HFFc6 (cell line): ENCODE data around the gene TIMM50. TPM values are rescaled to one million over a fixed set of nuclear protein-coding genes. Genes with fewer than 3 reads are reported as not detected.
"Not testable (repeated sequence)": the region's sequence is repeated elsewhere in the genome, so short reads cannot be mapped to it uniquely, and the experiment has no call there.

Experiments
- DNase-seq: peaks from one replicate; pipeline ENCODE4 v3.0.0-alpha.2; 2018
- H3K27ac Mint-ChIP-seq: 2 replicates; pipeline ENCODE4 v1.8.0; 2020; ENCODE audit warnings: mild to moderate bottlenecking, mixed read lengths
- H3K27me3 Mint-ChIP-seq: 2 replicates; pipeline ENCODE4 v1.8.0; 2021; ENCODE audit warnings: mild to moderate bottlenecking, moderate library complexity, mixed read lengths; ENCODE audit not compliant: insufficient read depth
- H3K36me3 Mint-ChIP-seq: 2 replicates; pipeline ENCODE4 v1.8.0; 2021; ENCODE audit warnings: low read depth, mixed read lengths
- H3K4me1 Mint-ChIP-seq: 2 replicates; pipeline ENCODE4 v1.8.0; 2020; ENCODE audit warnings: low read depth, mixed read lengths
- H3K4me3 Mint-ChIP-seq: 2 replicates; pipeline ENCODE4 v1.8.0; 2020; ENCODE audit warnings: mild to moderate bottlenecking, moderate library complexity, mixed read lengths
- H3K9me3 Mint-ChIP-seq: 2 replicates; pipeline ENCODE4 v1.8.0; 2020; ENCODE audit warnings: mild to moderate bottlenecking, mixed read lengths
- CTCF ChIP-seq: fragments of 200-600 bp; sonication (generic); IDR thresholded peaks from 2 replicates; pipeline ENCODE4 v1.5.0; 2021; ENCODE audit warnings: antibody characterized with exemption, mild to moderate bottlenecking
- total RNA-seq, 6 experiments: library from RNA; stranded (reverse); fragmentation: NEBNext Ultra II Directional; extraction: Animal tissue kit (Norgen Biotek cat#: 25700); gene quantifications; 2 replicates in 1 of 6; 3 replicates in 5 of 6; pipeline ENCODE4 v1.2.3, GENCODE V29; 2021

The TIMM50 gene
- total RNA-seq, 6 experiments from 2014 or later: 86.2 to 104 (median 92.5) TPM

- Mint-ChIP-seq H3K4me1 (peaks cover 16% of the 10 kb centered on the region), H3K27me3 (peaks cover 4% of the 10 kb centered on the region), H3K36me3 (peaks cover 54% of the 10 kb centered on the region), H3K27ac (0 out of 2 replicates have a peak overlapping the region, but pooled peaks have one; percentile 24), H3K4me3 (no peak overlapping the region; the same call in 1 of the 2 replicates), H3K9me3 (no peaks in the 10 kb centered on the region)
- TF ChIP-seq CTCF: no peak
- DNase-seq: no peak
These were observed 8.7 kb upstream of the TIMM50 start for GRCh38 chr19:39471756-39472536.

- H3K36me3 Mint-ChIP-seq: peaks cover 48% of the 10 kb centered on the region
- H3K4me3 Mint-ChIP-seq: no peak overlapping the region
- DNase-seq: no peak
- peaks cover 16% of the 10 kb centered on the region for H3K4me1 Mint-ChIP-seq
- H3K27ac Mint-ChIP-seq: no peak overlapping the region
- H3K9me3 Mint-ChIP-seq: no peaks in the 10 kb centered on the region
- peaks cover 4% of the 10 kb centered on the region for H3K27me3 Mint-ChIP-seq
- no peak for TF ChIP-seq CTCF
These were observed 7.7 kb upstream of the TIMM50 start for GRCh38 chr19:39472746-39473442.

- H3K4me1 Mint-ChIP-seq: peaks cover 16% of the 10 kb centered on the region
- peaks cover 4% of the 10 kb centered on the region for H3K27me3 Mint-ChIP-seq
- H3K27ac Mint-ChIP-seq: no peak overlapping the region
- H3K4me3 Mint-ChIP-seq: no peak overlapping the region
- DNase-seq: no peak
- no peak for TF ChIP-seq CTCF
- H3K9me3 Mint-ChIP-seq: no peaks in the 10 kb centered on the region
- H3K36me3 Mint-ChIP-seq: peaks cover 48% of the 10 kb centered on the region
These were observed 7.1 kb upstream of the TIMM50 start for GRCh38 chr19:39473443-39473960.

GRCh38 chr19:39474139-39474620 lies 6.5 kb upstream of the TIMM50 start:
- Mint-ChIP-seq H3K9me3 (no peaks in the 10 kb centered on the region), H3K27me3 (peaks cover 4% of the 10 kb centered on the region), H3K4me3 (no peak overlapping the region), H3K4me1 (peaks cover 15% of the 10 kb centered on the region), H3K36me3 (peaks cover 47% of the 10 kb centered on the region), H3K27ac (0 out of 2 replicates have a peak overlapping the region, but pooled peaks have one; percentile 18)
- DNase-seq: no peak
- TF ChIP-seq CTCF: peak; percentile 89

GRCh38 chr19:39475748-39476147 lies 4.9 kb upstream of the TIMM50 start:
- H3K9me3 Mint-ChIP-seq: no peaks in the 10 kb centered on the region
- no peak for TF ChIP-seq CTCF

GRCh38 chr19:39479319-39479801 lies 1.3 kb upstream of the TIMM50 start:
- Mint-ChIP-seq H3K27ac (0 out of 2 replicates have a peak overlapping the region, but pooled peaks have one; percentile 97), H3K27me3 (peaks cover 10% of the 10 kb centered on the region), H3K4me1 (peaks cover 21% of the 10 kb centered on the region), H3K4me3 (peak overlapping the region; percentile 99; the same call in 1 of the 2 replicates), H3K36me3 (peaks cover 26% of the 10 kb centered on the region)
- not testable (repeated sequence) for DNase-seq, H3K9me3 Mint-ChIP-seq

More at GRCh38 chr19:39475748-39476147, 4.9 kb upstream of the TIMM50 start:
- no peak for DNase-seq
- peaks cover 14% of the 10 kb centered on the region for H3K4me1 Mint-ChIP-seq
- no peak overlapping the region for H3K27ac Mint-ChIP-seq
- no peak overlapping the region for H3K4me3 Mint-ChIP-seq
- H3K36me3 Mint-ChIP-seq: peaks cover 35% of the 10 kb centered on the region
- H3K27me3 Mint-ChIP-seq: peaks cover 4% of the 10 kb centered on the region
